COR-L47 (cell line): ENCODE measurements around the gene KRT76.

Source experiments
- DNase-seq: peaks from one replicate; lab custom pipeline; 2025; lab: John Stamatoyannopoulos, UW

Gene KRT76

DNA sequence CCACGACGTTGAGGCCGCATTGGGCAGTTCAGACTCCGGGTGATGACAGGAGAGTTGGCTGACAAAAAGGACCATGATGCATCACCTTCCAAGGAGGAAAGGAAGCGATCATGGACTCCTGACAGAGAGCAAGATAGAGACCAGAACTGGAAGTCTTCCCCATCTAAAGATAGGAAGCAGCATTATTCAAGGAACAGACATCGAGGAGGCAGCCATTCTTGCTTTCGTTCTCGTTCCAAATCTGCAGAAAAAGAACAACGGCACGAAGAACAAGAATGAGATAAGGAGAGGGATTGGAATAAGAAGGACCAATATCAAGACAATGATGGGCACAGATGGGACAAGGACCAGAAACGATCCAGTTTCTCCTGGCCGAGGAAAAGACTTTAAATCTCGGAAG lies 46.8 kb downstream of the KRT76 start:
- DNase-seq: no peak

DNA sequence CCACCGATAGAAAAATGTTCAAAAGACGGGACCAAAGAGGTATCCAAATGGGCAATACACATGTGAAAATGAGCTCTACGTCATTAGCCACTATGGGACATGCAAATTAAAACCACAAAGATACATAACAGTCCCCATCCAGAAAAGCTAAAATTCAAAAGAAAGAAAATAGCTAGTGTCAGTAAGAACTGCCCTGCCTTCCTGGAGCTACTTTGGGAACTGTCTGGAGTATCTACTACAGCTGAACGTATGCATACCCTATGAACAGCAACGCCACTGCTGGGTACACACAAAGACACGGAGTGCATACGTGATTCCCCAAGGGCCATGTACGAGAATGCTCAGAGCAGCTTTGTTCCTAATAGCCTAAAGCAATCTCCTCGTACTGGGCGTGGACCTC lies 48.0 kb downstream of the KRT76 start:
- DNase-seq: no peak

DNA sequence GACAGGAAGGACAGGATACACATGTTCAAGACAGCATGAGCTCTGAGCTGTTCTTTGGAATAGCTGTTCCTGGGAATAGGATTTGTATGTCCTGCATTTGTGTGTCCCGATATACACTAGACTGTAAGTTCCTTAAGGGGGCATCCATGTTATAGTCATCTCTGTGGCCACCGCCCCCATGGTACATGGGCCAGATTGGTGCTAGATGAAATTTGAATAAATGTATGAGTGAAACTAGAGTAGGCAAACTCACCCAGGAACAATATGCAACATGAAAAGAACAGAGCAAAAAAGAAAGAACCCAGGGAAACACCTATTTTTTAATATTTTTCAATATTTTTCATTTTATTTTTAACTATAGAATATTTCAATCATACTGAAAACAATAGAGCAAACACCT lies 48.8 kb downstream of the KRT76 start:
- DNase-seq: no peak

DNA sequence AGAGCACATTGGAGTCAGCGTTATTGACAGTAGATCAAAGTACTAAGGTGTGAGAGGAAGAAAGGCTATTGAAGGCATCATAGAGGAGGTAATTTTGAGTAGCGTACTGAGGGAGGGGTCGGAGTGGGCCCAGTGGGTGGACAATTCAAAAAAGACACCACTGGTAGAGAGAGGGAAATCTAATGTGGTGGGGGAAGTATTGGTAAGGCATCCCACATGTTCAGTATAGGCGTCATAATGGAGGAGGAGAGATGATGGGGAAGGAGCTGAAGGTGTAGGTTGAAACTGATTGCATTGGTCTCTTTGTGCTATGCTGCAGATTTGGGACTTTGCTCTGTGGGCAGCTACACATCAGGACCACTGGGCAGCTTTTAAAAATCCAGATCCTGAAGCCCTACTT lies 50.1 kb downstream of the KRT76 start:
- no peak for DNase-seq

DNA sequence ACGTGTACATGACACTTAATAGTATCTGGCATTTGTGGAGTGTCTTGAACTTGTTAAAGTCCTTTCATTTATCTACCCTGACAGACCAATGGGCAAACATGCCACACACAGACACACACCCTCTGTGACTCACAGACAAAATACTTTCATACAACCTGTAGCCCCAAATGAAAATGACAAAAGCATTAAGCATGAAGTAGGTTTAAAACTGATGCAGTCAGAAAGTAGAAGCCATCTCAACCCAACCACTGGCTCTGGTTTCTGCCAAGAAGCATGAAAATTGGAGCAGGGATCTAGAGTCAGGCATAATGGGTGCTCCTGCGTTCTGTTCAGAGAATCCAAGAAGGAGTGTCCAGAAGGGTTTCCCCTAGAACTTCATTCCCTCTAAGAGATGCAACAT lies 50.7 kb downstream of the KRT76 start:
- DNase-seq: no peak

DNA sequence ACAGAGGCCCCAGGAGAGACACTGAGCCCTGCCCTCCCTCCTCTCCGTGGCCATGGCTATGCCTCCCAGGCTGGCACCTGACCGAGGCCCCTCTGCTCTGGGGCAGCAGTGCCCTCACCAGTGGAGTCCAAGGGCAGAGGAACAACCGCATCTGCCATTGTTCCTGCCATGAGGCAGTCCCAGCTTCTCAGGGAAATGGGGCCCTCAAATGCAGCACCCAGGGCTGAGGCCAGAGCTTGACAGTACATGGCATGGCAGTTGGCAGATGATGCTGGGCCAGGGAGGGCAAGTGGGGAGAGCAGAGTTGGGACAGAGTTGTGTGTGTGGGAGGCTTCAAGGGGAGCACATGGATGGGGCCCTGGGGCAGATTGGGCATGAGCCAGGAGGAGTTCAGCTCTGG lies 52.8 kb downstream of the KRT76 start:
- DNase-seq: no peak

DNA sequence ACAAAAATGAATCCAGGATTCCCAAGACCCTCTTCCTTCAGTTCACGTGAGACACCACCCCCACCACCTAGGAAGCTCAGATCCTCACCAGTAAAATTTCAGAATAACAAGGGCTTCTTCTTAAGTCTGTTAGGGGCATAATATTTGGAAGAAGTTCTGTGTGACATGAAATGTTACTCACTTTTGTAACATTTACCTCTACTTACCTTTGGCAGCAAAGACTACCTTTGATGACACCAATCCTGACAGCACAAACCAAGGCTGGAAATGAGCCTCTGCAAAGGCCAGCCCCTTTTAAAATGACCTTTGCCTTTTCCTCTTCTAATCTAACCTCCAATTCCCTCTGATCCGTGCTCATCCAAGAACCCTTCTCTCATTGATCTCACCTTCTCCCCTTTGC lies 54.5 kb downstream of the KRT76 start:
- no peak for DNase-seq

DNA sequence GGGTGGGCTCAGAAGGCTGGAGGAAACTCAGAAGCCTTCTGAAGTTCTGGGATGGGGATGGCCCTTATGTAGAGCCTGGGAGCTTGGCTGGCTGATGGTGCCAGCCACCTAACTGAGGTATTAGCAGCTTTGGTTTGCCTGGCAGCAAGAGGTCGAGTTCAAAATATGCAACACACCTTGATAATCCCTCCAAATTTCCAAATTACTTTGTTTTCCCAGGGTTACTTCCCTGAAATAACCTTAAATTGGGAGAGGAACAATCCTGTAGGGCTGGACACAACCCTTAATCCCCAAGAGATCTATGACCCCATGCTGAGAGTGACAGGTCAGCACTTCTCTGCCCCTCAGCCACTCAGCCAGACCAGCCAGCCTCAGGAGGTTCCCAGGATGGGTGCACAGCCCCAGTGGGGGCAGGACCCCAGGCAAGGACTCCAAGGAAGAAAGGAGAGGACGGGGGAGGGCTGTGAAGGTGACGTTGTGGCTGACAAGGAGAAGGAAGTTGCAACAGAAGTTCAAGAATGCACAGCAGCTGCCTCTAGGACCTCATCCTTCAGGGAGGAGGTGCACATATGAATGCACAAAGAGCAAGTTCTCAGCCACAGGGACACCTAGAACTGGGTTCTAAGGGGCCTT lies 55.2 kb downstream of the KRT76 start:
- DNase-seq: no peak

DNA sequence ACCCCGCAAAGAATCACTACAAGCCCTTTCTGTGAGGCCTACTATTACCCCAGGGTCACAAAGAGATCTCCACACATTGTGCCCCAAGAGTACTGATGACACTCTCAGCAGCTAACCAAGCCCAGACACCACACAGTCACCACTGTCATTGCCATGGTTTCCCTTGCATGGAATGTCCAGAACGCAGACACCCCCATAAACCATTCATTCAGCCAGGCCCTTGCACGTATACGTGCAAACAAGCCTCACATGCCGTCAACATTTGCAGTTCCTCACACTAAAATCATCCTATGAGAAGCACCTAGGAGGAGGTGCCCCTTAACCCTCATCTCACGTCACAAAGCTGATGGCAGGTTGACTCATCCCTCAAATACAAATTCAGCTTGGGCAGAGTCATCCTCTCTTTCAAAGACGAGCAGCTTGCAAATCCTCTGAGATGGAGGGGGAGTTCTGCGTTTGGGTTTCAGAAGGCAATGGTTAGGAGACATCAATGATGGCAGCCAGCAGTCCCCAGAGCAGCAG lies 56.7 kb downstream of the KRT76 start:
- DNase-seq: no peak
